GM19035 (cell line): ENCODE measurements around the gene COL4A4.
"Not testable (repeated sequence)": the region's sequence is repeated elsewhere in the genome, so short reads cannot be mapped to it uniquely, and the experiment has no call there.

Experiments used
- ATAC-seq: cut with Tn5 transposase; IDR thresholded peaks from one replicate; pipeline ENCODE4 v1.9.1; 2021; ENCODE audit not compliant: unreplicated experiment

COL4A4 gene

DNA sequence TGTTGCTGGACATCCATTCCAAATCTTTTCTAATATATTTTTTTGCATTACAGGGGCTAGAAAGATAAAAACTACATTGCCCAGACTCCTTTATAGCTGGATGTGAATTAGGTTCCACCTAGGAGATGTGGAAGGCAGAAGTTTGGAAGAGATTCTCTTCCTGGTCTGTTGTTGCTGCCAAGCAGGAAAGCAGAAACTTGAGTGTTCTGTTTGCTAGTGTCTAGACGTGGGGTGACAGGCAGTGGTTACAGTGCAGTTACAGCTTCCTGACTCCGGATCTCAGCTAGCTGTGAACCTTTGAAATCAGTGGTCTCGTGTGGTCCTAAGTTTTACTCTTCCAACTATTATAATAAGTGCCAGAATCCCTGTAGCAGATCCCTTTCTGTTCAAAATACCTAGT lies 46.2 kb downstream of the COL4A4 start:
- ATAC-seq = no peak

GRCh38 chr2:227117027-227117426 lies 47.0 kb downstream of the COL4A4 start:
- ATAC-seq = no peak

DNA sequence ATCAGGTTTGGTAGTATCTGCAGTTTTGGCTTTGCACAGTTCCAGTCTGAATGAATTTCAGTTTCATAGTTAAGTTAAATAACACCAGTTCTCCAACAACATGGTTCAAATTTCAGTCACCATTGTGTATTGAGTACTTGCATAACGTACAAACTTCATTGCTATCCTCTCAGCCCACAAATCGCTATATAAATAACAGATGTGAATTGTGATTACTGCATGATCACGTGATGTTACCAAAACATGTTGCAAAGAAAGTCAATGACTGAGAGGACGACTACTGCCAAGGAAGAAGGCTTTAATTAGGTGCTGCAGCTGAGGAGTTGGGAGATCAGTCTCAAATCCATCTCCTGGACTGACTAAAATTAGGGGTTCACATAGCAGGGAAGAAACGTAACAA lies 48.2 kb downstream of the COL4A4 start:
- no peak for ATAC-seq

DNA sequence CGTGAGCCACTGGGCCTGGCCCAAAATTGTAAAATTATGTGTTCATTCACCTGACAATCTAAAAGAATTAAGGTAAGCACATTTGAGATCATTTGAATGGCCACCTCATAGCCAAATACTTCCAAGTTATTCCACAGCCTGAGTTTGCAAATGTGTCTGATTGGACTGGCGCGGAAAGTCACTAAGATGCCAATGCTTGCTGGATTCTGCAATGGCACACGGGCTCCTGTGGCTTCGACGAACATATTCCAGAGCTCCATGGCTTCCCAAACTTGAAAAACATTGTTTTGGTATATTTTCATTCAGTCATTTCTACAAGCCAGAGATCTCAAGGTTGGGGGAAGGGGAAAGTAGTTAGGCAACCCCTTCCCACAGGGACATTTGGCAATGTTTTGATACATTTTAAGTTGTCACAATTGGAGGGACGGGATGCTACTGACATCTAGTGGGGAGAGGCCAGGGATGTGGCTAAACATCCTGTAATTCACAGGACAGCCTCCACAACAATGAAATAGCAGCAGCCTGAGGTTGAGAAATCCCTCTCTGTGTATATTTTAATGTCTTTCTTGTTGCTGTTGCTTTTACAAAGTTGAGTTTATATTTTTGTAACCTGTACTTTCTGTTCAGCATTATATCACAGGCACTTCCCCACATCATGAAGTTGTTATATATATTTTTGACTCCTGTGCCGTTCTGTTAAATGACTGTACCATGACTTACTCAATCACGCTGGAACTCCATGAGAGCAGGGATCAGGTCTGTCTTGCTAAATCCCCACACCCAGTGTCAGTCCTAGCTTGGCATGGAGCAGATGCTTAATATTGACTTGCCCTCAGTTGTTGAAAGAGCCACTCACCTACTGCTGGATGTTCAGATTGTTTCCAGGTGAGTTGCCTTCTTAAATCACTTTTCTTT lies 56.9 kb downstream of the COL4A4 start:
- ATAC-seq = peak; percentile 68

- no peak for ATAC-seq
Measured at GRCh38 chr2:227103583-227103982, 60.4 kb downstream of the COL4A4 start.

GRCh38 chr2:227099340-227099739 lies 64.7 kb downstream of the COL4A4 start:
- no peak for ATAC-seq

DNA sequence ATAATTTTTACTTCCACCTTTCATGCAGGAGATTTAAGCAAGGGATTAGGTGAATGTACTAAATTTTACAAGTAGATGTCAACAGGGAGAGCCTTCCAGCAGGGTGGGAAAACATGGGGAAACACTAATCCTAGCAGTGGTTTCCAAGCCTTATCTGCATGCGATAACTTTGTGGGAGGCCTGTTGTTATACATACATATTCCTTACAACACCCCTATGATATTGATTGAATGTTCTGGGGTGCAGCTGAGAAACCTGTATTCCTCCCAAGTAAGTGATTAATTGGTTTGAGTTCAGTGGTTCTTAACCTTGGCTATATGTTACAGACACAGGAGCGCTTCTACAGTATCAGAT lies 65.9 kb downstream of the COL4A4 start:
- no peak for ATAC-seq

DNA sequence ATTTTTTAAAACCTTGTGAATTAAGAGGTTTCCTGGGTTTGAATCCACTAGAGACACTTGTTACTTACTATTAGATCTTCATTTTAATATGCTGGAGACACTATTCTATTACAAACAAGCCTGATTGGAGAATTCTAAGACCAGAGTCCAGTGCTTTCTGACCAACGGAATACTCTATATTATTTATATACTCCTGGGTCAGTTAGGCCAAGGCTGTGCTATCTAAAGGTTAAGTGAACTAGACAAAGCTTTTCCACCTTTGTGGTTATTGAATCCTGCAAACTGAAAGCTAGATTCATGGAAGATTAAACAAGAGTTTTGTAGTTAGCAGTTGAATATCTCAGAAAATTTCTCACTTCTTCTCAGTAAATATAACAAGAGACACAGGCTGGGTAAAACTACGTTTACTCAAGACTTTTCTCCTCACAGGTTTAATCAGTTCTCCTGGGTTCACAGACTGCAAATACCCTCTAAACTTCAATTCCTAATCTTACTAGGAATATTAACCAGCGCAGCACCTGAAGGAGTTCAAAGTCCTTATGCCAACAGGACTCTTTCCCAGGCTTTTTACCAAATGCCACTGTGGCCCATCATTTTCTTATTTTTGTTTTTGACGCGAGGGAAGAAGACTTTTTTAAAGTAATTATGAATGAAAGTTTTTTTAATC lies 66.4 kb downstream of the COL4A4 start:
- ATAC-seq = no peak

- no peak for ATAC-seq
Measured at GRCh38 chr2:227095346-227095745, 68.7 kb downstream of the COL4A4 start.

- peak; percentile 100 for ATAC-seq
Measured at GRCh38 chr2:227082286-227082685, 81.7 kb downstream of the COL4A4 start.

GRCh38 chr2:227079726-227080125 lies 84.3 kb downstream of the COL4A4 start:
- ATAC-seq = no peak

DNA sequence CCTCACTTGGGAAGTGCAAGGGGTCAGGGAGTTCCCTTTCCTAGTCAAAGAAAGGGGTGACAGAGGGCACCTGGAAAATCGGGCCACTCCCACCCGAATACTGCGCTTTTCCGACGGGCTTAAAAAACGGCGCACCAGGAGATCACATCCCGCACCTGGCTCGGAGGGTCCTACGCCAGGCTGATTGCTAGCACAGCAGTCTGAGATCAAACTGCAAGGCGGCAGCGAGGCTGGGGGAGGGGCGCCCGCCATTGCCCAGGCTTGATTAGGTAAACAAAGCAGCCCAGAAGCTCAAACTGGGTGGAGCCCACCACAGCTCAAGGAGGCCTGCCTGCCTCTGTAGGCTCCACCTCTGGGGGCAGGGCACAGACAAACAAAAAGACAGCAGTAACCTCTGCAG lies 98.9 kb downstream of the COL4A4 start:
- ATAC-seq = not testable (repeated sequence)

DNA sequence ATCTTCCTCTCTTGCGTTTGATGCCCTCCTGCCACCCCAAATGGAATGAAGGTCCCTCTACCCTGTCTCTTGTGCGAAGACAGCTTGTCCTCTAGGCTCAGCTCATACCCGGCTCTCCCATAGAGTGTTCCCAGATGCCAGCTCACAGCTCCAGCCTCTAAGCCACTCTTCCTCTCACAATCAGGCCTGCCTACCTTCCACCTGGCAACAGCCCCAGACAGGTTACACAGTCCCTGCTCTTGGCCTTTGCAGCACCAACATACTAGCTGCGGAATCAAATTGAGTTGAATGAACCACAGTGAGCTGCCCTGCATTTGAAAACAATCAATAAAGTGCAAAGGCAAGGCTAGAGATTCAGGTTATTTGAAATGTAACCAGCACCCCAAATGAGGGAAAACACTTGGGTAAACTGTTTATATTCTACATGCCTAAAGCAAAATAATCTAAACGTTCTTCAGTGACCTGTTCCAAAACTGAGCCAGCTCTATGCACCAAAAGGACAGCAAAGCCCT lies 105.1 kb downstream of the COL4A4 start:
- ATAC-seq = no peak

DNA sequence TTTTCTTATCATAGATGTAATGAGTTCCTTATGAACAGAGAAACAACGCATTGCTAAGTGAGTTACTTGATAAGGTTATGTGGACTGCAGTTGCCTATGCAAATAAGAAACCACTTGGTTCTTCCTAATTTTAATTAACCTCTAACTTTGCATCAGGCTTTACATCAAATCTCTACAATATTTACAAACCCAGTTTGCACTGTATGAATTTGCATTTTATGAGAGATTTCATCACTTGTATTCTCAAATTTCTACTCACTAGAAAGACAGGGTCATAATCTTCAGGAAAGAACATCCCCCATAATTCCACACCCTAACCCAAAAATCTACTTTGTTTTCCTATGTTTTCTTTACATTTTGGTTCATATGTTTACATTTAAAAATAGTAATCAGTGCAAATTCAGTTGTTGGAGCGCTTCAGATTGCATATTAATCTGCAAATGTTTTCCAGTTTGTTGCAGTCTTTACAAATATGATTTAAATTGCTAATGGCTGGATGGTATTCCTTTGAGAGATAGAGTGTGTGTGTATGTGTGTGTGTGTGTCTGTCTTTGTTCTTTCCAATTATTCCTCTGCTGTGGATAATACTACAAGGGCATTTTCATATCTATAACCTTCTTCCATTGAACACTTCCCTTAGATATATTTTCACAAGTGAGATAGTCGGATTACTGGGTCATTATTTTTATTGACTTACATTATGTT lies 106.1 kb downstream of the COL4A4 start:
- ATAC-seq = no peak

DNA sequence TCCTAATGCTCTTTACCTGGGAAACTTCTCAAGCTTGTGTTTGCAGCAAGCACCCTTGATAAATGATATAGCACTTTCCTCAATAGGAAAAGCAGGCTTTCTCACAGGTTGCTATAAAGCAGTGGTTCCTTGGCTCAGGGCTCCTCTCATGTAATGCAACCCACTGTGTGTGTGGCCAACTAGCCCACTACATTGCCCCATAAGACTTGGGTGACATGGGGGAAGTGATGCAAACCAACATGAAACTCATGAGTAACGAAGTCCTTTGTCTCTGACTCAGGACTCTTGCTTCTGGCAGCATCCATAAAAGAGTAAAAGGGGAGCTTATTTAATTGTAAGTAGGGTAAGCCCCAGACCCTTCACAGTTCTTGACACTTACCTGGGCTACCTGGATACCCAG lies 106.9 kb downstream of the COL4A4 start:
- ATAC-seq = no peak

- no peak for ATAC-seq
Measured at GRCh38 chr2:227054006-227054405, 110.0 kb downstream of the COL4A4 start.

- ATAC-seq = no peak
Measured at GRCh38 chr2:227052879-227053278, 111.1 kb downstream of the COL4A4 start.

DNA sequence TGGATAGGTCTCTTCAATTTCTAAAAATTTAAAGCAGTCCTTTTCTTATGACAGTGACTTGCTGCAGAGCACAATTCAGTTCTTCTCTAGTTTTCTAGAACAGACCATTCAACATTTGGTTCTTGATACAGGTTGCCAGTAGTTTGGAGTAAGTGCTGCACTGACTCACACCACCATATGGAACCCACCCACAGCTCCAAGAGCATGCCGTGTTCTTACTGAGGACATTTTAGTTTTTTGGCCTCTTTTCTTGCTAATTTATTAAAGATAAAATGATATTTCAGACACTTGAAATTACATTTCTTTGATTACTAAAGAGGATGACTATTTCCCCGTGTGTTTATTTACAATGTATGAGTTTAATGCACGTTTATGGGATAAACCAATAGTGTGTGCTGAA lies 120.0 kb downstream of the COL4A4 start:
- no peak for ATAC-seq

- no peak for ATAC-seq
Measured at GRCh38 chr2:227038550-227039189, 125.3 kb downstream of the COL4A4 start.

- no peak for ATAC-seq
Measured at GRCh38 chr2:227036527-227036926, 127.5 kb downstream of the COL4A4 start.

DNA sequence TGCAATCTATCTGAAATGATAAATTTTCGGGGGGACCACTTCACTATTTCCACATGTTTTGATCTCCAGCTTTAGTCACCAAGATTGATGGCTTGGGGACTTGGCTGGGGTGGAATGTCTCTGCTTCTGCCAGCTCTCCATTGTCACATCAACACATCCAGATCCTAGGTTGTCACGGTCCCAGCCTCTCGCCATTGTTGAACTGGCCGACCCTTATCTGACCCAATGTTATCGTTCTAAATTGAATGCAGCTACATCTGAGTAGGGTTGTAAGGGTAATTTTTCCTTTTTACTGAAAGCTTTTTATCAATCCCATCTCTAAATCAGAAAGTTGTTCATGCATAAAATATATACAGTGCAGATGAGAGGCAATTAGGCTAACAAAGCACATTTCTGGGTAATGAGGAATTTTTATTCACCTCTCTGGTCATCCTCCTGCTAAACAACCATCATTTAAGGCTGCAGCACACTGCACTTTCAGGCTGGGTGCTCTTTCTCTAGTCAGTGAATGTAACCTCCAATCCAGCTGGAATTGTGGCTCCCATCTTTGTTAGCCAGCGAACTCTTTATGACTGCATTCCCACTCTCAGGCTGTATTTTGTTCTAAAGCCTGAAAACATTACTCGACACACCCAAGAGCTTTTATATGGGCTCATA lies 128.2 kb downstream of the COL4A4 start:
- ATAC-seq = no peak
